ENCODE data around the gene TBX4.

DNA sequence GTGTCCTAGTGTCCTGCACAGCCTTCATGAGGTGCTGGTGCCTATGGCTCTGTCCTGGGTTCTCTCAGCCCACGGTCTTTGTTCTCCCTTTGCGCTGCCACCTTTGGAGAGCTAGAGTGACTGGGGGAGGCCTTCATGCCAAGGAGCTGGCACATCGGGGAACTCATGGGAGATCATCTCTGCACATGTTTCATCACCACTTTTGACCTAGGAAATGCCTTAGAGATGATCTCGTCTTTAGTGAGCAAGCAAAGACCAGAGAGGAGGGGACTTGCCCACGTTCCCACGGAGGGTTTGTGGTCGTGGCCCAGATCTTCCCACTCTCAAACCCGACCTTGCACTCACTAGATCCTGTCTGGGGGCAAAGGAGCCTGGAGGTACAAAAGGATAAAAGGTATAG lies 23.5 kb downstream of the TBX4 start:
- TF ChIP-seq CTCF (IDR thresholded peaks at IDR 0.05) (no peak), EP300 (IDR thresholded peaks at IDR 0.05; ENCODE audit: low read depth) (no peak), POLR2A (IDR thresholded peaks at IDR 0.05) (no peak)

All from transverse colon (tissue), 3 donors.